NCI-H2227 treated with DMSO at 0.1 percent for 48 hours (cell line): ENCODE results near the gene TC2N.
"Not testable (repeated sequence)": the region's sequence is repeated elsewhere in the genome, so short reads cannot be mapped to it uniquely, and the experiment has no call there.

Source experiments
- DNase-seq: peaks from one replicate; lab custom pipeline; 2025; lab: John Stamatoyannopoulos, UW

TC2N gene

DNA sequence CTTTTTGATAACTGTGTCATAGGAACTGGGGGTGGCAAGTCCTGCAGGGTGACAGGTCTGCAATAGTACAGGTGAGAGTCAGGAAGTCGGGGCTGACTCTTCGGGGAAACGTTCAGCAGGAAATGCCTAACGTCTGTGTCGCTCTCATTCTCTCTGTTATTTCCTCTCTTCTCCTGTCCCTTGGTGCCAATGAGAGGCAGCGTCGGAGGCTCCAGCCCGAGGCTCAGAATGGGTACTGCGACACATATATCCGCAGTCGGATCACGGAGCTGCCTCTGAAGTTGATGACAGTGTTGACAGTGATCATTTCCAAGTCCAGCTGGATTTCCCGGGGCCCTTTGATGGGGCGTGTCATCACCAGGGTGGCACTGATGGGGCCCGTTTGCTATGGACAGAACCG is 2.7 kb upstream of the TC2N start:
- no peak for DNase-seq

DNA sequence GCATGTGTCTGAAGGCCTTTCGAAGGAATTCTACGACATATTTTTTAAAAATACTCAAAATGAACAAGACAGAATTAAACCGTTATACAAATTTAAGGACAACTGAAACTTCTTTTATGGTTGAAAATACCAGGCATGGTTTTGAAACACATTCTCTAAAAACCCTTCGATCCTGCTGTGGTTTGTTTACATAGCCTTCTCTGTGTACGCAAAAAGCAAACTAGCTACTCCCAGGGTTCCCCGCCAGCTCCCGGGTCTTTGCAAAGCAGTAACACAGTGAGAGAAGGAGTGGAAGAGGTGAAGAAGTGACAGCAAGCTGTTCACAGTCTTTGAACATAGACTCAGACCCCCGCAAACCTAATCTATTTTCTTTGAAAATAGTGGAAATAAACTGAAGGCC is 2.2 kb upstream of the TC2N start:
- no peak for DNase-seq

DNA sequence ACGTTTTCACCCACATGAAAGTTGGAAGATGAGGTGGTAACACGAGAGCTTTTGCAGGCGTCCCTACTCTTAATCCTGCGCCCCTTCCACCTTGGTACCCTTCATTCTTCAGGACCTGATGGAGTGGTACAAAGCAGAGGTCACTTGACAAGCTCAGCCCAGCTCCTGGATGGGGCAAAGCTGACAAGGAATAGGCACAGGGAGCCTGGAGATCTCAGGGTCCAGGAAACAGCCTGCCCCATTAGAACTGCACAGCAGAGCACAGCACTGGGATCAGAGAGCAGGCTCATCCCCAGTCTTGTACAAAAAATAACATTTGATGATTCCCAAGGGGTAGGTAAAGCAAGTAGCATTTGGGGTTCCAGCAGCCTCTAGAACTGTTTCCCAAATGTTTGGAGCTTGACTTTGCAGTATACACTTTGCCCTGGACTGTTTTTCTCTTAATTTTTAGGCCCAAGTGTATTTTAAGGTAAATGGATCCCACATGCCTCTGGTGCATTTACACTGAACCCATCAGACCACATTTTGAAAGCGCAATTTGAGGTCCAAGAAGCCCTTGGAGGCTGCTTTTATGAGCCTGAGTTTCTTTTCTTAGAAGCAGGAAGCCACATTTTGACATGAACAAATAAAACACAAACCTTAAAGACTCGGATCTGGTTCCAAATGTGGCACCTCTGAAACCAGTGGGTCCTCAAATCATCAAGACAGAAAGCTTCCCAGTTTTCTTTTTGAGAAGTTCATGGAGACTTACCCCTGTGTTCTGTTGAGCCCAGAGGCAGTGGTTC is 633 bp downstream of the TC2N start:
- no peak for DNase-seq

DNA sequence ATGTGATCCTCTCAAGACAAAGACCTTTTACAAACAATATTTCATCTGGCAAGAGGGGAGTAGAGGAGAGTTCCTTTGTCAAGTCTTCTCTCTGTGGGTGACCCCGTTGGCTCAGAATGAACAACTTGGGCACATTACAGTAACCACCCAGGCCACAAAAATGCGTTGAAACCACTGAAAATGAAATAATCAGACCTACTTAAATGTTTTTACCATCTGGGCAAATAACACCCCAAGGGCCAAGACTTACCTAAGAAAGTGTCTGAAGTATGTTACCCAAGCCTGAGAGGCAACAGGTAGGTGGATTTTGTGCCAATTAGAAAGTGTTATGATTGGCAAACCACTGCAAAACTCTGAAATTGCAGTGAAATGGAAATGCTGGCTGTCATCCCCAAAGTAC is 1.3 kb downstream of the TC2N start:
- DNase-seq, result no peak

DNA sequence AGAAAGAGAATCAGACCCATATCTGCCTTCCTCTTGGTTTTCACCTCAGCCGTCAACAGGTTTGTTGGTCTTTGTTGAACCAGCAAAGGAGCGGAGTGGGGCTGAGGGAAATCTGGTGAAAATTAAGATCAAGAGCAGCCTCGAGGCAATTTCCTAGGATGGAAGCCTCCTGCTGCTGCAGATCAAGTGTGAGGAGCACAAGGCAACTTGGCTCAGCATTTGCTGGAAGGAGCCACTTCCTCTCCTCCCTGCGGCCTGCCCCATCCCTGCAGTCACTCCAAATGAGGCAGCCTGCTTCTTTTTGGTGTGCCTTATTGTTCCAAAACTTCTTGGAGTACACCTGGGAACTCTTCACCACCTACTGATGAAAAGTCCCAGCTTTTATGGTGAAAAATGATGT is 4.9 kb downstream of the TC2N start:
- DNase-seq, result no peak

DNA sequence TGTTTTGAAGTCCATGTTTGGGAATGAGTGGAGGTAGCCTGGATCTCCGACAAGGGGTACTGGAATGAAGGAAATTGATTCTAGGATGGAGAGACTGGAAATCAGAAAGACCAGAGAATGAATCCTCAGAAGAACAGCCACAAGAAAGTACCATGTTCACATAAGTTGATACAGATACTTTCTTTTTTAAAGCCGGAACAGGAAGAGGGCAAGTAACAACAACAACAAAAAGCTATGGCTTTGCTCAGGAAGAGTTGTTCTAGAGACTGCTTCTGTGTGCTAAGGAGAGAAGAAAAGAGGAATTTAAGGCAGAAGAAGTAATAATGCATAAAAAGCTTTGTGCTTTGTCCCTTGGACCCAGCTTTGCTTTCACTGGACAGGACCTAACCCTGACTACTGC is 6.2 kb downstream of the TC2N start:
- DNase-seq, result no peak

DNA sequence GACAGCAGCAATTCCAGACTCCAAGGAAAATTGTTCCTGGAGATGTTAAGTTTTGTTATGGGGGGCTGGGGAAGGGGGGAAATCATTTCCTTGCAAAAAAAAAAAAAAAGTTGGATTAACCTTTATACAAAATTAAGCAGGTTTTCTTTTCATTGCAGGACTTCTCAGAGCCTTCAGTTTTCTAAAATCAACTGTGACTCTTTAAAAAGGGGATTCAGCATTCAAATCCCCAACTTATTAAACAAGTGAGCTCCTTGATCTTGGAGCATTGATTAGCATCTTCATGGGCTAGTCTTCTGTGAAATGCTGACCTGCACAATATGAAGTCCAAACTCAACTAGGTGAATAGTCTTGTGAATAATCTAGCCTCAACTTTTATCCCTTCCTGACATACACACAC is 7.1 kb downstream of the TC2N start:
- DNase-seq, result no peak

DNA sequence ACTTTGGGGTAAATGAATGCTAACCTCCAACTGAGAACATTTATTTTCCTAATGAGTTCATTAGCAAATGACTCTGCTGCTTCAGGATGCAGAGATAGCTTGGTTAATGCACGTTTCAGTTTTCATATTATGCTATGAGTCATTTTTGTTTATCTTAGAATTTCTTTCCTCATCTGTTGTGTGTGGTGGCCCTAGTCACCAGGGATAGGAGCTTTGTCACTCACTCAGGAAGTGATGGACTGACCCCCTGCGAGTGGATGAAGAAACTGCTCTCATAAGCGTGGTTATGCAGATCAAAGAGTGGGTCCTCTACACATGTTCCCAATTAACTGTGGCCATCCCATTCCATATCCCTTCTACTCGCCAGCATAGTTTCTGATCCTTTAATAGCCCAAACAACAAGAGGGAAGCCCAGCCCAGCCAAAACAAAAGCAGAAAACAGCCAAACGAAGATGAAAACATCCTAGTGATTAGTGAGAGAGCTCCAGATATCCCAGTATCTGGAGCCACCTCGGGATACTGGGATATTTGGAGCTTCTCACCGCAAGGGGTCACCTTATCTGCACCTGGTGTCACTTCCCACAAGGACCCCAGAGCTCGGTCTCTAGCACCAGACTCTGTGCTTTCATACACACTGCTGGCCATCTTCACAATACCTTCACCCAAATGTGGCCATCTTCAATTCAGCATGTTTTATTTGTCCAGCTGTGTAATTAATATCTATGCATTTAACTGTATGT is 8.6 kb downstream of the TC2N start:
- no peak for DNase-seq

DNA sequence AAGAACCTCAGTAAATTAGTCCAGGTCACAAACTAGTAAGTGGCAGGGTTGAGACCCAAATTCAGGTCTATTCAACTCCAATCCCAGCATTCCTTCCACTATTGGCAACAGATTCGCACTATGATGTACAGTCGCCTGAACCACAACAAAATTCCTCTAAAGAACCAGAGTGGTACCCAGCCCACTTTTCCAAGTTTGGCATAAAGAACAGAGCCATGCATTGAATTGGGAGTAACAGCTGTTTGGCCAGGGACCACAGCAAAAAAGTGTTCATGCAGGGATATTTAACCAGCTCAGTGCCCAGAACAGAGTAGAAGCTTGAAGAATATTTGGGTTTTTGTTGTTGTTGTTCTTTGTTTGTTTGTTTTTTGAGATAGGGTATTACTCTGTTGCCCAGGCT is 9.7 kb downstream of the TC2N start:
- no peak for DNase-seq

DNA sequence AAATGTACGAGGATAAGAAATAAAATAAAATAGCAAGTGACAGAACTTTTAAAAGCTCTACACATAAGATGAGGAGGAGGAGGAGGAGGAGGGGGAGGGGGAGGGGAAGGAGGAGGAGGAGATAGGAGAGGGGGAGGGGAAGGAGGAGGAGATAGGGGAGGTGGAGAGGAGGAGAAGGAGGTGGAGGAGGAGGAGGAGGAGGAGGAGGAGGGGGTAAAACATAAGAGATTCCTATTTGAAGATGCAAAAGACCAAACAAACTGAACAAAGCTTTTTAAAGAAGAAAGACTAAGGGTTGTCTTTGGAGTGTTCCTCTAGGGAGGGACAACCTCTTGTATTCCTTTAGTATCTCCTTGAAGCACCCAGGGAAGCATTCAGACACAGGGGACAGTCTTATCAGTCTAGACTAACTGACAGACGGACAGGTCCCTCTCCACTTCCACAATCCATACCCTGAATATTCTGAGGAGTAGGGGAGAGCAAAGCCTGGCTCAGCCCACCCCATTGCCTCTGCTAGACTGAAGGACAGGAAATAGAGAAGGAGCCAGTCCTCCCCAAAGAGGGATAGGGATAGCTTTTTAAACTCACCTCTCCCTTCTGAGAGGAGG is 12.9 kb downstream of the TC2N start:
- no peak for DNase-seq

DNA sequence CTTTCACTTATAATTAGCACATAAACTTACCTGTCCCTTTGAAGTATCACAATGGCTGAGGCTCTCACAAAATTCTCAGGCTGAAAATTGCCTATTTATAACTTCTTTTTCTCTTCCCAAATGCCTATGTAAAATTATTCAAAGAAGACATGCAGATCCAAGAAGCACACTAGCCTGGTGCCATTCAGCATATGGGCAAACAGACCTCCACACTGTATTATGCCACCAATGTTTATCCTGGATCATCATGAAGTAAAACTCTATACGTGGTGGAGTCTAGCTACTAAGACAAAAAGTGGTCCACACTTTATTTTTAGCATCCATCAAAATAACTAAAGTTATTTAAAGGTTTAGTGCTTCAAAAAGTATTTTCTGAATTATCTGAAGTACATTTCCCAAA is 15.8 kb downstream of the TC2N start:
- DNase-seq, result no peak

DNA sequence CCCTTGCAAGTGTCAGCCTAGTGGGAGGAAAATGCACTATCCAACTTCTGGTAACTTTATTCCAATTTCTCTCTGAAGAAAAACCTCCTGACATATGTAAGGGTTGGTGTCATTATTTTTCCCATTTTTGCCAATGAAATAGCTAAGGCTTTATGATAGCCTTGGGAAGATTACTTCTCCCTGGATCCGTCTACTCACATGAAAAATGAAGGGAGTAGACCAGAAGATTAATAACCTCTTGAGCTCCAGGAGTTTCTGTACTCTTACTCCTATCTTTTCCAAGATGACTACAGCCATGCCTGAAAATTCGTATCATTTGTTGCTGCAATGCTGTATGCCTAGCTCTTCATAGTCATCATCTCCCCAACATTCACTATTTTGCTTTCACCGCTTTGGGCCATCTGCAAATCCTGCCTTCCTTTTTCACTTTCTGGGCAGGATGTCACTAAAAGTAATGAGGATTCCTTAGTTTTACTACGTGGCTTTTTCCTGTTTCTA is 18.8 kb downstream of the TC2N start:
- no peak for DNase-seq

DNA sequence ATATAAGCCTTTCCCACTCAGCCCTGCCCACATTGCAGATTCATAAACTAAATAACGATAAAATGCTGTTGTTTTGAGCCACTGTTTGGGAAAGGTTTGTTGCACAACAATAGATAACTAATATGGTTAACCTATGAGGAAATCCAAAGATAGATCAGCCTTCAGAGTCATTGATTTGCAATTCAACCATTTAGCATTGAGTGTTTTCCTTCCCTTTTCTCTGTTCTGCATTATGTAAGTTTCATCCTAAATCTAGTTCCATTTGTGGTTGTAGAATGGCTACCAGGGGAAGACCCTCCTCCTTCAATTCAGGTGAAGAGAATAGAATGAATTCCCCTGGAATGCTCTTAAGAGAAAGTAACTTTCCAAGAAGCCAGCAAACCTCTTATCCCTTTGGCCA is 19.6 kb downstream of the TC2N start:
- DNase-seq, result no peak

DNA sequence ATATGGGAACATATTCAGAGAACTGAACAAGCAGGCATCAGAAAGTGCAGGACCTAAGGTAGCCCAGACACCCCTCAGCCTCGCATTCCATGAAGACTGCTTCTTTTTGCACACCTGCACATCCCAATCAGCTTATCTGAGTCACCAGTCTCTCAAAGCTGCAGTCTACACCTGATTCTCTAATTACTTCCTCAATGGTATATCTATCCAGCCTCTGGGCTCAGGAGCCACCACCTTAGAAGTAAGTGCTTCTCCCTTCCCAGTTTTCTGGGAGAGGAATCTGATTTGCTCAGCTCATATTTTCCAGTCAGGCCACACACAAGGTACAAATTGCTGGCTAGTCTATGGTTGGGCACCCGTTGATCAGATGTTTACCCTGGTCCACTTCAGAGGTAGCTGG is 21.7 kb downstream of the TC2N start:
- DNase-seq, result no peak

DNA sequence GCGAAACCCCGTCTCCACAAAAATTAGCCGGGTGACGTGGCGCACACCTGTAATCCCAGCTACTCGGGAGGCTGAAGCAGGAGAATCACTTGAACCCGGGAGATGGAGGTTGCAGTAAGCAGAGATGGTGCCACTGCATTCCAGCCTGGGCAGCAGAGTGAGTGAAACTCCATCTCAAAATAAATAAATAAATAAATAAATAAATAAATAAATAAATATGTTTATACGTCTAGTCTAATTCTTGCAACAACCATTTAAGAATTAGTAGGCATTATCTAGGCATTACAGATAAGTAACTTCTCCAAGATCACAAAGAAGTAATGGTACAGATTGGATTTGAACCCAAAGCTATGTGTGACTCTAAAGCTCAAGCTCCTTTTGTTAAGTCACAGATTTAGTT is 22.3 kb downstream of the TC2N start:
- not testable (repeated sequence) for DNase-seq

DNA sequence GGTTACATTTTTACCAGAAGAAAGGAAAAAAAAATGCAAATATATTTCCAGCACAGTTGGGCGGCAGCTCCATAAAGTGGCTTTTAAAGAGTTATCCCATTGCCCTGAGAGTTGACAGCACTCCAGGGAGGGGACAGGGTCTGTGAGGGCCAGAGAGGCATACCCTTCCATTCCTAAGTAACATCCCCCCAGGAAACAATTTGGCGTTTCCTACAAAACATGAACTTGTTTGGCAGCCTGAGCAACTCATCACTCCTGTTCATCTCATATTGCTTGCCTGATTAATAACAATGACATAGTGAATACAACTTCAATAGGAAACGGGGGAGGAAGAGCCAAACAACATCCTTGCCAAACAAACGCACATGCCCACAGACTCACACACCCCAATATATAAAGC is 23.3 kb downstream of the TC2N start:
- no peak for DNase-seq

DNA sequence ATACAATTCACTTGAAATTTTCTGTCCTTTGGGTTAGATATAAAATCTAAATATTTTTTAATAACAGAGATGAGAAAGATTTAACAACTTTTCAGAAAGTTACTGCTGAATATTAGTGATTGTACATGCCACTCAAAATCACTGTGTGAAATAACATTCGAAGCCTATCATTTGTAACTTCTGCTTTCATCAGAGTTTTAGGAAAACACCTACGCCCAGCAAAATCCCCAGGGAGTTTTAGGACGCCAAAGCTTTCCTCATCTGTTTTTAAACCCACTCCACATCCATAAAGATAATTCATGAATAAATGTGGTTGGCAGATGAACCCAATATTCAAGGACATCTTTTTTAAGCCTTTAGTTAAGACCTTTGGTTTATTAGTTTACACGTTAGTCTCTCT is 23.9 kb downstream of the TC2N start:
- DNase-seq, result no peak

DNA sequence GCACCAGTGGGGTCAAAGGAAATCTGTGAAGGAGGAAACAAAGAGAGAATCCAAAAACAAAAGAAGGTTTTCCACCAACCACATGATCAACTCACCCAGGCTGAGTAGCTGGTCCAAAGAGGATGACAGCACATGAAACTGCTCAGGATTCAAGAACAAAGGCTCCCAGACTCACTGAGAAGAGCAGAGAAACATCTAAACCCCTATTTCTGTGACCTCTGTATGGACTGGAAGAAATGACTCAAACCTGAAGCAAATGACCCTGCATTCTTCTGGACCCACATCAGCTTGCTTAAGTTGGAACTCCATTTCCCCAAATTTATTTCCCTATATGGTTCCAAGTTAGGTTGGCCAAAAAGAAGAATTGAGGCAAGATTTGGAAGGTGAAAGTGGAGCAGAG is 26.3 kb downstream of the TC2N start:
- DNase-seq, result no peak

DNA sequence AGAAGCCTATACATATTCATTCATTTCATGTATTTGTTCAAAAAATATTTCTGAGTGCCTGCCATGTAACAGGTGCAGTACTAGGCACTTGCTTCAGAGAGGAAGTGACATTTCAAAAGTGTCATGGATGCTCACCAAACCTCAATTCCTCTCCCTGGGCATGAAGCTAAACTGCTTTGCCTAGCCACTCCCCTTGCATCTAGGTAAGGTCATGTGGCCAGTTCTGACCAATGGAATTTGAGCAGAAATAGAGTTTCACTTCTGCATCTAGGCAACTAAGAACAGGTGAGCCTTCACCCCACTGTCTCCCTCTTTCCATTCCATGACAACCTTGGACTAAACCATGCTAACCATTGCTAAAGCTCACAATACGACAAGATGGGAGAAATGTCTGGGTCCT is 27.6 kb downstream of the TC2N start:
- DNase-seq, result no peak

DNA sequence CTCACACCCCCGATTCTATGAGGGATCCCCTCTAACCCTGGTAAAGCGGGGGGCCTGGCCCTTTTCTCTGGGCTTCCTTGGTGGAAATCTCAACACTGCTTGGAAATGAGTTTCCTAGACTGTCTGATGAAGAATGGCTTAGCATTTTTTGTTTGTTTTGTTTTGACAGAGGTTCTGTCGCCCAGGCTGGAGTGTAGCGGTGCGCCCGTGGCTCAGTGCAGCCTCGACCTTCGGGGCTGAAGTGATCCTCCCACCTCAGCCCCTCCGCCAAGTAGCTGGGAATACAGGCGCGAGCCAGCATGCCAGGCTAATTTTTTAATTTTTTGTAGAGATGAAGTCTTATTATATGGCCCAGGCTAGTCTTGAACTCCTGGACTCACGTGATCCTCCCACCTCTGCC is 30.3 kb downstream of the TC2N start:
- DNase-seq, result no peak

DNA sequence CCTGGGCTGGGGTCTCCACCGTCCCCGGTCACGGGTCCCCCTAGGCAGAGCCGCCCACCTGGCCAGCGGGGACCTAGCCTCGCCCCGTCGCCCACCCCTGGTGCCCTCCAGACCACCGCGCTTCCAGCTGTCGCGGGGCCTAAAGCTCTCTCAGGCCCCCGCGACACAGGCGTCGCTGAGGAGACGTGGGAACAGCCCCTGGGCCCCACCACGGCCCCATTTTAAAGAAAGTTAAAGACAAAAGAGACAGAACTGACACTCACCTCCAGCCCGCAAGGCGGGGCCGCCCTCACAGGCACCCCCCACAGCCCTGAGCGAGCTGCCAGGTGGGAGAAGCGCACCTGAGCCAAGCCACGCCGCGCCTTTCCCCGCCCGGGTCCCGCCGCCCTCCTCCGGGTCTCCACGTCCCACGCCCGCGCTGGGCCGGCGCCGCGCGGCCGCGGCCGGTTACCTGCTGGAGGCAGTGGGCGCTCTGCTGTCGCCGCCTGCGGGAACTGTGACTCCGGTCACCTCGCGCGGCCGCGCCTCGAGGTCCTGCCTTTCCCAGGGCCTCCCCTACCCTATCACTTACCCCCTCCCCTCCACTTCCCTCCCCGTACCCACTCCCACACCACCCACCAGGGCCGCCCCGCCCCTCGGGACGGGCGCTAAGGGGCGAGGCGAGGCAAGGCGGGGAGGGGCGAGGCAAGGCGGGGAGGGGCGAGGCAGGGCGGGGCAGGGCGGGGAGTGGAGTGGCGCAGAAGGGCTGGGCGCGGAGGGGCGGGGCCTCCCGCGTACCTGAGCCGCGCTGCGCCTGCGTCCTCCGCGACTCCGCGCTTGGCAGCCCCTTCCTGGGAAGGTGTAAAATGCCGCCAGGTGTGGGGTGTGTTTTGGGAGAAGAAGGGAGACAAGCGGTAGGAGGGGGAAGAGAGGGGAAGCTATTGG is 31.2 kb downstream of the TC2N start:
- peak; percentile 6 for DNase-seq
